HG02678 (cell line): ENCODE data around the gene POR.
"Not testable (repeated sequence)": the region's sequence is repeated elsewhere in the genome, so short reads cannot be mapped to it uniquely, and the experiment has no call there.

ENCODE experiments used
- ATAC-seq: cut with Tn5 transposase; IDR thresholded peaks from one replicate; pipeline ENCODE4 v1.9.1; 2021; ENCODE audit warnings: mild to moderate bottlenecking, moderate library complexity; ENCODE audit not compliant: unreplicated experiment

POR gene

DNA sequence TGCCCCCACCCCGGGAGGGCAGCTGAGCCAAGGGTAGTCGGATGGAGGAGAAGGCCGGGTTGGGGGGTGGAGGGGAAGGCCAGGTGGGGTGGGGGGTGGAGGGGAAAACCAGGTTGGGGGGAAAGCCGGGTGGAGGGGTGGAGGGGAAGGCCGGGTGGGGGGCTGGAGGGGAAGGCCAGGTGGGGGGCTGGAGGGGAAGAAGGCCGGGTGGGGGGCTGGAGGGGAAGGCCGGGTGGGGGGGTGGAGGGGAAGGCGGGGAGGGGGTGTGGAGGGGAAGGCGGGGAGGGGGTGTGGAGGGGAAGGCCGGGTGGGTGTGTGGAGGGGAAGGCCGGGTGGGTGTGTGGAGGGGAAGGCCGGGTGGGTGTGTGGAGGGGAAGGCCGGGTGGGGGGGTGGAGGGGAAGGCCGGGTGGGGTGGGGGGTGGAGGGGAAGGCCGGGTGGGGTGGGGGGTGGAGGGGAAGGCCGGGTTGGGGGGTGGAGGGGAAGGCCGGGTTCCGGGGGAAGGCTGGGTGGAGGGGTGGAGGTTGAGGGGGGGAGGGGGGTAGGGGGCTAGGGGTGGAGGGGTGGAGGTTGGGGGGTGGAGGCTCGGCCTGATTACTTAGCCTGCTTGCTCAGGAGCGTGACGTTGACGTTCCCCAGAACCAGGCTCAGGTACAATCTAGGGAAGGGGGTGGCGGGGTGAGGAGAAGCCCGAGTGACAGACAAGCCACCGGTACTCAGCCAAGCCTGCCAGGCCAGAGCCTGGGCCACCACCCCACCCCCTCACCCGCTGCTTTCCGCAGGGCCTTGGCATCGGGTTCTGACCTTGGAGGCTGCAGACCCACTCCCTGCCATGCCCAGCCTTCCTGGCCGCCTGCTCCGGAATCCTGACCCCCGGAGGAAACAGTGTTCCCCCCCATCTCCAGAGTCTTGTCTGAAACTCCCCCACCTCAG, 73.9 kb downstream of the POR start:
- no peak for ATAC-seq

- no peak for ATAC-seq
Observed at GRCh38 chr7:75989500-75990388, 74.8 kb downstream of the POR start.

DNA sequence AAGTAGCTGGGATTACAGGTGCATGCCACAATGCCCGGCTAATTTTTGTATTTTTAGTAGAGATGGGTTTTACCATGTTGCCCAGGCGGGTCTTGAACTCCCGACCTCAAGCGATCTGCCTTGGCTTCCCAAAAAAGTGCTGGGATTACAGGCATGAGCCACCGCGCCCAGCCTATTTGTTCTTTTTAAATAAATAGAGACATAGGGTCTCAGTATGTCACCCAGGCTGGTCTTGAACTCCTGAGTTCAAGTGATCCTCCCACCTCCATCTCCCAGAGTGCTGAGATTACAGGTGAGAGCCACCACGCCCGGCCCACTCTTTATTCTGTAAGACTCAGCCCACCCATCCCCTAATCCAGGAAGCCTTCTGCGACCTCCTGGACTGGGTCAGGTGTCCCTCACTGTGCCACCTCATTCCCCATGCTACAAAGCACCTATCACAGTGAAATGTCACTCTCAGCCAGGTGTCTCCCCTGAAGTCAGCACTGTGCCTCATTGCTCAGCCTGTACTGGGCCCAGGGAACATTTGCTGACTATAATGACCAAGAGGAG, 76.7 kb downstream of the POR start:
- ATAC-seq = no peak

- no peak for ATAC-seq
Observed at GRCh38 chr7:75992083-75992755, 77.3 kb downstream of the POR start.

DNA sequence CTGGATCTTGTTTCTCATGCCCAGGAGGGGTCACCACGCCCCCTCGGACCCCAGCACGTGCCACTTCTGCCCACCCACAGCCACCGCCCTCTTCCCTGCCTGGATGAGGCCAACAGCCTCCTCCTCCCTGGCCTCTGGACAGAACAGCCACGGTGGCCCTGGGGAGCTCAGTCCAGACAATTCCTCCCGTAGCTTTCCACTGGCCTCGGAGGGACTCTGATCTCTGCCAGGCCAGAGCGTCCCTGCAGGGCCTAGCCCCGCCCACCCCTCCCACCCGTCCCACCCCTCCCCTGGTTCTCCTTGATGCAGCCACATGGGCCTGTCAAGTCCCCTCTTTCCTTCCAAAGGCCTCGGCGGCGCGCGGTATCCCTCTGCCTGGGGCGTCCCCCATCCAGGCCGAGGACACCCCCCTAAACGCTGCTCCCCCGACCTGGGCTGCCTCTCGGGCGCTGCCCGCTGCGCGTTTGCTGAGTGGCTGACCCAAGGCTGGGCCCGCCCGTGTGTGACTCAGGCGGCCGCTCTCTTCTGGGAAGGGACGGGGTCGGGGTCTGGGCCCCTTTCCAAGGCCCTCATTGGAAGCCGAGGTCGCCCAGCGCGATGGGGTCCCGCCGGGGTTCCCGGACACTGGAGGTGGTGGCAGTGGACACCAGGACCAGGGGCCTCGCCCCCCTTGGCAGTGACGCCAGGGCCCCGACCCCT, 78.9 kb downstream of the POR start:
- peak; percentile 3 for ATAC-seq

DNA sequence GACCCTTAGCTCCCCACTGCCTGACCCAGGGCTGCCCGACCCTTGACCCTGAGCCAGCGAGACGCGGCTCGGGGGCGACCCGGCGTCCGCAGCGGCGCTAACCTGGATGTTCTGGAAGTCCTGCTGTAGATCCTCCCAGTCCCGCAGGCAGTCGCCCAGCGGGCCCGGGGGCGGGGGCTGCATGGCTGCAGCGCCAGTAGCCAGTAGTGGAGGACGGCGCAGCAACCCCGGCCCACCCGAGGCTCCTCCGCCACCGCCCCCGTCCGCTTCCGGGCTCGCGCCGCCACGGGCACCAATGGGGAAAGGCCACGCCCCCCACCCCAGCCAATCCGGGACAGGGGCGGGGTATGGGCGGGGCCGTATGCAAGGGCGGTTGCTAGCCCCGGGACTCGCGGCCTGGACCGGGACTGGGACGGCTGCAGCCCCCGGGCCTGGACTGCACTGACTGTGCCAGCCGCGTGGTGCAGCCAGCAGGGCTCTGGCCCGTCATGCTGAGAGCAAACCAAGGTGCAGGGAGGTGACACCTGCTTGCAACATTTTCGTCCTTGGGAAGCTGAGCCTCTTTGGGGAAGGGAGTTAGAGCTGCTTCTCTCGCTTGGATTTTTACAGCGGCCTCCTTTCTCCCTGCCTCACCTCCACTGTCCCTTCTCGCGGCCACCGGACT, 79.6 kb downstream of the POR start, which contains the start of gene TMEM120A:
TMEM120A (minus strand) TSS at position 208 of the 664 bp plus-strand sequence; CDS start at position 183, 25 bp downstream.
- ATAC-seq = peak; percentile 98

- no peak for ATAC-seq
Observed at GRCh38 chr7:75995052-75995471, 80.1 kb downstream of the POR start.

DNA sequence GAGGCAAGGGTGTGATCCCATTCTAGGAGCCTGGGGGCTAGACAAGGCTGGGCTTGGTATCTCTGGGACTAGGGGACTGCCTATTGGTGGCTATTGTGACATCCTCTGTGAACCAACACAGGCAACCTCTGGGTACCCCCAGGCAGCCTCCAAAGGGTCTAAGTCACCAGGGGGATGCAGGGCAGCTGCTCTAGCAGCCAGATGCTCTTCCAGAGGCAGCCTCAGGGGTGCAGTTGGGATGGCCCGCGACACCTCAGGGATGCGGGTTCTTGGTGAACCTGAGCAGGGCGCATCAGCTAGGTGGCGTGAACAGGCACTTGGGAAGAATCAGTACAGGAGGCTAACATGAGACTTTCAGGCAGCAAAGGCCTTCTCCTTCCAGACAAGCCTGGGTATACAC, 81.0 kb downstream of the POR start:
- no peak for ATAC-seq

DNA sequence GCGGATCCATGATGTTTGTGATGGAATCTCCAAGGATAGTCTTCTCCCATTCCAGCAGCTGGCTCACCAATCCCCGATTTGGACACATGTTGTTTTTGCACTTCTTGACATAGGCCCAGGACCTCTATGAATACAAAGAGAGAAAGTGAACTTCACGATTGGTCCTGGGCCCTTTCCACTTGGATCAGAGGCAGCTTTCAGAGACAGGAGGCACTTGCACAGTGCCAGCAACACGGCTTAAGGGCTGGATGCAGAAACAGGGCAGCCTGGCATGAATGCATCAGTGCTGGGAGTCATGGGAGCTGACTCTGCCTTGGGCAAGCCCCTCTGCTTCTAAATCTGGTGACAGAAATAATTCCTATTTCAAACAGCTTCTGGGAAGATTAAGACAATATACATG, 81.5 kb downstream of the POR start:
- no peak for ATAC-seq

GRCh38 chr7:75998038-75998437, 83.1 kb downstream of the POR start:
- no peak for ATAC-seq

- no peak for ATAC-seq
Observed at GRCh38 chr7:76000566-76000965, 85.6 kb downstream of the POR start.

DNA sequence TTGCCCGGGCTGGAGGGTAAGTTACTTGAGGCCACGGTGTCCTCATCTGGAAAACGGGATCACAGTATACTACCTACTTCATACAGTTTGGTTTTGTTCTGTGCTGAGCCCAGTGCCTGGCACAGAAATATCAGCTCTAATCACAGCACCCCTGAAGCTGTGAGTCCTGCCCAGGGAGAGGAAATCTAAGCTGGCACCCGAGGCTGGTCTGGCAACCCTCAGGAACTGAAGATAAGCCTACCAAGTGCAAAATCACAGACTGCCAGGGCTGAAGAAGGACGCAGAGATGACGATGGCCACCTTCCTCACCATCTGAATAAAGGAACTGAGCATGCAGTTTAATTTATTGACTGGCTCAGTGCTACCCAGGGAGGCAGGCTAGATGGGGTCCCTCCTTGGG, 87.2 kb downstream of the POR start:
- ATAC-seq = no peak

DNA sequence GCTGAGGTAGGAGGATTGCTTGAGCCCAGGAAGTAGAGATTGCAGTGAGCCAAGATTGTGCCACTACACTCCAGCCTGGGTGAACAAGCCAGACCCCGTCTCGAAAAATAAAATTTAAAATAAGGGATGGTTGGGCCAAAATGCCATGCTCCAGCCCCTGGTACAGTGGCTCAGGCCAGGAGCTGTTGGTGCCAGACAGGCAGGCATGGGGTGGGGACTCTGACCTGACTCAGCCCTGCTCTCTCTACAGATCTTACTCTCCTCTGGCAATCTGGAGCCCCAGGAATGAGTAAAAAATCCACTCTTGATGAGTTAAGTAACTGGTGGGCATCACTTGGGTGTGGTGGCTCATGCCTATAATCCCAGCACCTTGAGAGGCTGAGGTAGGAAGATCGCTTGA, 87.9 kb downstream of the POR start:
- ATAC-seq = no peak

DNA sequence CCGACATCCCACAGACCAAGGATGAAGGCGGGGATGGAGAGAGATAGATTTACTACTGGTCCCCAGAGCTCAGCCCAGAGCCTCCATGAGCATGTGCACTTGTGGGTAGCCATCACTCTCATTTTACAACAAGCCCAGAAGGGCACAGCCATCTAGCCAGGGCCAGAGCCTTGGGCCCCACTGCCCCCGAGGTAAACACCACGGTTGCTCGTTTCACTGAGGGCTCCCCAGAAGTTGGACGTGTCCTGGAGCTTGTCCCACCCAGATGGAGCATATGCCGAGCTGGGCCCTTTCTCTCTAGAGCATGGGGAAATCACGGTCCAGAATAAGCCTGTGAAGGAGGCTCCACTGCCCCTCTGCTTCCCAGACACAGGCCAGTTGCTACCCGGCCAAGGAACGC, 88.4 kb downstream of the POR start:
- no peak for ATAC-seq

DNA sequence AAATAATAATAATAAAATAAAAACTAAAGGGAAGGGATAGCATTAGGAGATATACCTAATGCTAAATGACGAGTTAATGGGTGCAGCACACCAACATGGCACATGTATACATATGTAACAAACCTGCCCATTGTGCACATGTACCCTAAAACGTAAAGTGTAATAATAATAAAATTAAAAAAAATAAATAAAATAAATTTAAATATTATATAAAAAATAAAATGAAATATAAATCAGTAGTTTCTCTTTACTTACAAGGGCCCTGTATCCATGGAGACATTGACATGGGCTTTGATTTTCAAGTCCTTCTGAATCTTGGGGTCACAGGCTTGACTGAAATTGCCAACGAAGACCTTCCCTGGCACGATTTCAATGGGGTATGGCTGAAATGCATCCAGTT, 90.0 kb downstream of the POR start:
- not testable (repeated sequence) for ATAC-seq

GRCh38 chr7:76008156-76008687, 93.3 kb downstream of the POR start:
- ATAC-seq = no peak

- ATAC-seq = no peak
Observed at GRCh38 chr7:76009672-76010600, 95.0 kb downstream of the POR start.

- ATAC-seq = no peak
Observed at GRCh38 chr7:76011442-76011861, 96.5 kb downstream of the POR start.
